KMS-11 (cell line): Measurements from ENCODE around the gene LHB.
A peak's percentile ranks its signal among the peaks of the same experiment; 100 is the strongest.
"Not testable (repeated sequence)": the region's sequence is repeated elsewhere in the genome, so short reads cannot be mapped to it uniquely, and the experiment has no call there.

Experiments used
- H2AFZ ChIP-seq: fragments of 200-600 bp; sonication (generic); 2 replicates; pipeline ENCODE4 v1.6.1; 2016; ENCODE audit warnings: antibody characterized with exemption, mixed run types, low read depth
- H3K27ac ChIP-seq: fragments of 200-600 bp; sonication (generic); 2 replicates; pipeline ENCODE4 v1.6.1; 2016; ENCODE audit warnings: mild to moderate bottlenecking, mixed run types
- H3K27me3 ChIP-seq: fragments of 200-600 bp; sonication (generic); 2 replicates; pipeline ENCODE4 v1.6.1; 2017; ENCODE audit warnings: mild to moderate bottlenecking, low read depth, mixed run types, moderate library complexity; ENCODE audit not compliant: insufficient read depth
- H3K36me3 ChIP-seq: fragments of 200-600 bp; sonication (generic); 2 replicates; pipeline ENCODE4 v1.6.1; 2017; ENCODE audit warnings: mild to moderate bottlenecking, mixed run types; ENCODE audit not compliant: insufficient read depth
- H3K4me1 ChIP-seq: fragments of 200-600 bp; sonication (generic); 2 replicates; pipeline ENCODE4 v1.6.1; 2016; ENCODE audit warnings: mild to moderate bottlenecking, low read depth, mixed run types; ENCODE audit not compliant: poor library complexity, severe bottlenecking
- H3K4me2 ChIP-seq: fragments of 200-600 bp; sonication (generic); 2 replicates; pipeline ENCODE4 v1.7.0; 2016; ENCODE audit warnings: mild to moderate bottlenecking, mixed run types
- H3K4me3 ChIP-seq: fragments of 200-600 bp; sonication (generic); IDR thresholded peaks from 2 replicates; pipeline ENCODE4 v1.6.1; 2017; ENCODE audit warnings: low read depth, low read length, mixed read lengths; ENCODE audit not compliant: insufficient read depth
- H3K79me2 ChIP-seq: fragments of 200-600 bp; sonication (generic); 2 replicates; pipeline ENCODE4 v1.6.1; 2016; ENCODE audit warnings: low read depth, mixed run types; ENCODE audit not compliant: insufficient read depth
- H3K9ac ChIP-seq: fragments of 200-600 bp; sonication (generic); 2 replicates; pipeline ENCODE4 v1.6.1; 2016; ENCODE audit warnings: mild to moderate bottlenecking, mixed run types
- H4K20me1 ChIP-seq: fragments of 200-600 bp; sonication (generic); 2 replicates; pipeline ENCODE4 v1.6.1; 2016; ENCODE audit warnings: mild to moderate bottlenecking, mixed run types; ENCODE audit not compliant: insufficient read depth
- CTCF ChIP-seq: fragments of 200-600 bp; sonication (generic); conservative IDR thresholded peaks from 2 replicates; pipeline ENCODE4 v1.6.1; 2017; ENCODE audit warnings: low read depth, mild to moderate bottlenecking, antibody characterized with exemption, low read length, moderate library complexity, mixed read lengths

Gene LHB

GRCh38 chr19:49031642-49032301 lies 14.9 kb upstream of the LHB start, which contains the start of gene CGB2:
TSS of gene CGB2 (plus strand) at chr19:49031890. CDS start at chr19:49032096, 206 bp downstream.
- not testable (repeated sequence) for H3K4me2 ChIP-seq, H3K4me1 ChIP-seq, H3K36me3 ChIP-seq, H2AFZ ChIP-seq, H3K27ac ChIP-seq, H4K20me1 ChIP-seq, H3K9ac ChIP-seq, H3K4me3 ChIP-seq, H3K79me2 ChIP-seq
- H3K27me3 ChIP-seq, result peaks cover 17% of the 10 kb centered on the region
- peak; percentile 60 for TF ChIP-seq CTCF

GRCh38 chr19:49030323-49030722 lies 13.4 kb upstream of the LHB start:
- H3K4me3 ChIP-seq, H3K4me2 ChIP-seq, H2AFZ ChIP-seq, H3K36me3 ChIP-seq, H4K20me1 ChIP-seq, H3K27ac ChIP-seq, H3K4me1 ChIP-seq, H3K79me2 ChIP-seq, H3K9ac ChIP-seq: not testable (repeated sequence)
- H3K27me3 ChIP-seq, result peaks cover 15% of the 10 kb centered on the region

- peaks cover 15% of the 10 kb centered on the region for H3K27me3 ChIP-seq
- not testable (repeated sequence) for H3K36me3 ChIP-seq, H3K9ac ChIP-seq, H4K20me1 ChIP-seq, H3K4me3 ChIP-seq, H3K79me2 ChIP-seq, H2AFZ ChIP-seq, H3K4me2 ChIP-seq, H3K4me1 ChIP-seq, H3K27ac ChIP-seq
These were observed 12.9 kb upstream of the LHB start for GRCh38 chr19:49029749-49030148.

GRCh38 chr19:49028686-49029085 lies 11.8 kb upstream of the LHB start:
- H3K27ac ChIP-seq, H3K4me1 ChIP-seq, H3K4me3 ChIP-seq, H3K4me2 ChIP-seq, H3K27me3 ChIP-seq, H4K20me1 ChIP-seq, H3K9ac ChIP-seq, H2AFZ ChIP-seq, H3K79me2 ChIP-seq, H3K36me3 ChIP-seq: not testable (repeated sequence)

GRCh38 chr19:49025599-49025998 lies 8.7 kb upstream of the LHB start:
- H3K79me2 ChIP-seq, H3K27ac ChIP-seq, H4K20me1 ChIP-seq, H3K4me1 ChIP-seq, H3K4me2 ChIP-seq, H3K4me3 ChIP-seq, H3K36me3 ChIP-seq, H2AFZ ChIP-seq, H3K9ac ChIP-seq: not testable (repeated sequence)
- H3K27me3 ChIP-seq, result peaks cover 15% of the 10 kb centered on the region; the same call in 1 of the 2 replicates

- not testable (repeated sequence) for H2AFZ ChIP-seq, H3K4me2 ChIP-seq, H3K4me3 ChIP-seq, H3K4me1 ChIP-seq, H3K27ac ChIP-seq, H3K36me3 ChIP-seq, H4K20me1 ChIP-seq, H3K9ac ChIP-seq, H3K79me2 ChIP-seq
- H3K27me3 ChIP-seq, result peaks cover 20% of the 10 kb centered on the region; the same call in 1 of the 2 replicates
These were observed 8.2 kb upstream of the LHB start for GRCh38 chr19:49025088-49025487.

GRCh38 chr19:49024233-49024632 lies 7.3 kb upstream of the LHB start, which contains the start of gene CGB3:
TSS of gene CGB3 (minus strand) at chr19:49024333. CDS start at chr19:49023971, 362 bp downstream.
- H3K36me3 ChIP-seq, H3K4me1 ChIP-seq, H4K20me1 ChIP-seq, H3K79me2 ChIP-seq, H2AFZ ChIP-seq, H3K4me2 ChIP-seq, H3K9ac ChIP-seq, H3K4me3 ChIP-seq, H3K27ac ChIP-seq: not testable (repeated sequence)
- H3K27me3 ChIP-seq, result peaks cover 23% of the 10 kb centered on the region; the same call in 1 of the 2 replicates
